Mucosa of stomach (tissue), 1 donor: ENCODE data around the gene MYL1.

ENCODE experiments used
- H3K27me3 ChIP-seq: one replicate; pipeline ENCODE4 v1.7.0; 2013; ENCODE audit warnings: mild to moderate bottlenecking, low read length; ENCODE audit not compliant: control insufficient read depth, insufficient read depth
- H3K36me3 ChIP-seq: one replicate; pipeline ENCODE4 v1.7.0; 2013; ENCODE audit warnings: low read length; ENCODE audit not compliant: control insufficient read depth, insufficient read depth
- H3K4me1 ChIP-seq: one replicate; pipeline ENCODE4 v1.7.0; 2013; ENCODE audit warnings: mild to moderate bottlenecking, low read length; ENCODE audit not compliant: control insufficient read depth, insufficient read depth
- H3K4me3 ChIP-seq: one replicate; pipeline ENCODE4 v1.7.0; 2013; ENCODE audit warnings: low read length
- H3K9ac ChIP-seq: one replicate; pipeline ENCODE4 v1.7.0; 2013; ENCODE audit warnings: mild to moderate bottlenecking, low read length, moderate library complexity
- H3K9me3 ChIP-seq: one replicate; pipeline ENCODE4 v1.7.0; 2013; ENCODE audit warnings: mild to moderate bottlenecking, low read length, moderate library complexity; ENCODE audit not compliant: control insufficient read depth
- donor health status: Pancreatic carcinoma.

MYL1 gene

GRCh38 chr2:210309548-210310233 is 5.3 kb downstream of the MYL1 start:
- Histone ChIP-seq H3K36me3 (no peaks in the 10 kb centered on the region), H3K9ac (no peak overlapping the region), H3K27me3 (no peaks in the 10 kb centered on the region), H3K9me3 (no peaks in the 10 kb centered on the region), H3K4me1 (no peaks in the 10 kb centered on the region), H3K4me3 (no peak overlapping the region)

DNA sequence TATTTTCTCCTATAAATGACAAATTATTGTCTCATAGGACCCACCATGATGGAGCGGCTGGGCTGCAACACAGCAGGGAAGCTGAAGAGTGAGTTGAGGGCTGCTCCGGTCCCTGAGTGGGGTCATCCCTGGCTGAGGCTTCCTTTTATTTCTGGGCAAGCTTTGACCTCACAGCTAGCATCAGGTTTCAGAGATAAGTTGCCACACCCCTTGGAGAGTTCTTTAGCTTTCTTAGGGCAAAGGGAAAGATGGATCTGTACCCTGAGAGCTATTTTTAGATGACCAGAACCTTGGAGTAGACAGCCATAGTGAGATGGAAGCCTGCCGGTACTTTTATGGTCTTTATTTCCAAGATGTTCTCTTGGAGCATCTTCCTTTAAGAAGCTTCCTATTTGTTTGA is 11.5 kb downstream of the MYL1 start:
- Histone ChIP-seq H3K9me3 (no peaks in the 10 kb centered on the region), H3K27me3 (no peaks in the 10 kb centered on the region), H3K9ac (no peak overlapping the region), H3K4me1 (no peaks in the 10 kb centered on the region), H3K4me3 (no peak overlapping the region), H3K36me3 (no peaks in the 10 kb centered on the region)

GRCh38 chr2:210302326-210302725 is 12.6 kb downstream of the MYL1 start:
- no peak overlapping the region for H3K4me3 ChIP-seq
- H3K27me3 ChIP-seq, result no peaks in the 10 kb centered on the region
- H3K9ac ChIP-seq, result no peak overlapping the region
- no peaks in the 10 kb centered on the region for H3K9me3 ChIP-seq
- H3K4me1 ChIP-seq, result no peaks in the 10 kb centered on the region
- no peaks in the 10 kb centered on the region for H3K36me3 ChIP-seq

DNA sequence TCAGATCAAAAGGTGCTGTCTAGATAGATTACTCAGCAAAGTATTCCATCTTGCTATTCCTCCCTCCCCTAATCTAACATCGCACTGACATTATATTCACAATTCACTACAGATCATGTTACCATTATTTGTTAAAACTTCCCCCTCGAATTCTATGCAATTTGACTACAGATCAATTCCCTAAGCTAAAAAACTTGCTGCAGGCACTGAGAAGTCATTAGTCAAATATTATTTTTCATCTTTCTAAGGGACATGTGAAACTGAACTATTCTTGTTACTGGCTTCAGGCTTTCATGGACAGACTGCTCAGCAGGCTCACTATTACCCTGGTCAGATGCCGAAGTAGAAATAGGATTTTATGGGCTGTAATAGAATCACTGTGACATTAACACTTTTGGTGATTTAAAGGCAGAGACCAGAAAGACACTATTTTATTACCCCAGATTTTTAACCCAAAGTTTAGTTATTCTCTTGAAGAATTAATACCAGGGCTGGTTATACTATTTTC is 15.1 kb downstream of the MYL1 start:
- Histone ChIP-seq H3K9ac (no peak overlapping the region), H3K36me3 (no peaks in the 10 kb centered on the region), H3K4me1 (no peaks in the 10 kb centered on the region), H3K27me3 (no peaks in the 10 kb centered on the region), H3K9me3 (no peaks in the 10 kb centered on the region), H3K4me3 (no peak overlapping the region)

GRCh38 chr2:210288408-210288807 is 26.6 kb downstream of the MYL1 start:
- Histone ChIP-seq H3K4me1 (no peaks in the 10 kb centered on the region), H3K9me3 (no peaks in the 10 kb centered on the region)

GRCh38 chr2:210287301-210287700 is 27.7 kb downstream of the MYL1 start:
- H3K9ac ChIP-seq, result no peak overlapping the region
- no peak overlapping the region for H3K4me3 ChIP-seq
- no peaks in the 10 kb centered on the region for H3K27me3 ChIP-seq
- no peaks in the 10 kb centered on the region for H3K9me3 ChIP-seq
- no peaks in the 10 kb centered on the region for H3K4me1 ChIP-seq
- H3K36me3 ChIP-seq, result no peaks in the 10 kb centered on the region

More at GRCh38 chr2:210288408-210288807, 26.6 kb downstream of the MYL1 start:
- H3K36me3 ChIP-seq, result no peaks in the 10 kb centered on the region
- H3K27me3 ChIP-seq, result no peaks in the 10 kb centered on the region
- H3K4me3 ChIP-seq, result no peak overlapping the region
- no peak overlapping the region for H3K9ac ChIP-seq

- H3K4me1 ChIP-seq, result no peaks in the 10 kb centered on the region
These were observed 28.8 kb downstream of the MYL1 start for GRCh38 chr2:210286123-210286680.

GRCh38 chr2:210277133-210277532 is 37.8 kb downstream of the MYL1 start:
- no peak overlapping the region for H3K9ac ChIP-seq

More at GRCh38 chr2:210286123-210286680, 28.8 kb downstream of the MYL1 start:
- H3K36me3 ChIP-seq, result no peaks in the 10 kb centered on the region
- H3K9ac ChIP-seq, result no peak overlapping the region
- H3K27me3 ChIP-seq, result no peaks in the 10 kb centered on the region
- H3K9me3 ChIP-seq, result no peaks in the 10 kb centered on the region
- H3K4me3 ChIP-seq, result no peak overlapping the region

DNA sequence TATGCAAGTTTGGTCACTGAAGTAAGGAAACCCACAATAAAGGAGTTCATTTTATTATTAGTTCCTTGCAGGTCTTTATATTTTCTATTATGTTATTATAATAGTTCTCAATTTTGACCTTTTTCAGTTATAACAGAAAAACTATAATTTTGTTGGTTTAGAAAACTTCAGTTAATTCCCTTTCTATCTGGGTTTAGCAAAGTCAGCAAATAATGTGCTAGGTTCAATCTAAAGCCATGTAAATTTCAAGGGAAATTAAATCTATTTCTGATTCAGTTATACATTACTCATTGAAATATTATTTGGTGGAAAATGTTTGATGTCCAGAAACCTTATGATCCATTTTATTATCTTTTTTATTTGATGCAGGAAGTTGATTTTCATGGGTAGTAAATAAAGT is 43.7 kb downstream of the MYL1 start:
- no peaks in the 10 kb centered on the region for H3K27me3 ChIP-seq
- no peaks in the 10 kb centered on the region for H3K4me1 ChIP-seq
- H3K4me3 ChIP-seq, result no peak overlapping the region
- no peaks in the 10 kb centered on the region for H3K9me3 ChIP-seq
- no peaks in the 10 kb centered on the region for H3K36me3 ChIP-seq
- no peak overlapping the region for H3K9ac ChIP-seq

More at GRCh38 chr2:210277133-210277532, 37.8 kb downstream of the MYL1 start:
- no peaks in the 10 kb centered on the region for H3K4me1 ChIP-seq
- no peak overlapping the region for H3K4me3 ChIP-seq
- no peaks in the 10 kb centered on the region for H3K9me3 ChIP-seq
- H3K36me3 ChIP-seq, result no peaks in the 10 kb centered on the region
- no peaks in the 10 kb centered on the region for H3K27me3 ChIP-seq

DNA sequence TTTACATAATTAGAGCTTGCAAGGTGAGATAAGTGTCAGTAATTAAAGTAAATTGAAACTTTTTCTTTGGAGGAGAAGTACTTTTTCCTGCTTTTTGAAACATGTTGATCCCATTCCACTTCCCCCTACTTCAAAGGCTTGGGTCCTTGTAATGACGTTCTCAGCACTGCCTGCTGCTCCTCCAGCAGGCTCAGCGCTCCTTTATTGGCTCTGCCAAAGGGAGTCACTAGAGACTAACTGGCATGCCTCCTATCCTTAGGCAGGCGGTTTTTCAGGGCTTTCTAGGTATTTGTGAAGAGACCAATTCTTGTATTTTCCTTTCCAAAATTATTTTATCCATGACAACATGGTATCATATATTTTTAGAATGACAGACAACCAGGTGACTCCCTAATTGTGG is 45.8 kb downstream of the MYL1 start:
- no peak overlapping the region for H3K9ac ChIP-seq
- no peaks in the 10 kb centered on the region for H3K27me3 ChIP-seq
- H3K4me3 ChIP-seq, result no peak overlapping the region

GRCh38 chr2:210268281-210268680 is 46.7 kb downstream of the MYL1 start:
- Histone ChIP-seq H3K9ac (no peak overlapping the region), H3K36me3 (no peaks in the 10 kb centered on the region), H3K4me1 (no peaks in the 10 kb centered on the region), H3K9me3 (no peaks in the 10 kb centered on the region), H3K27me3 (no peaks in the 10 kb centered on the region), H3K4me3 (no peak overlapping the region)

More for the DNA sequence above, 45.8 kb downstream of the MYL1 start:
- H3K4me1 ChIP-seq, result no peaks in the 10 kb centered on the region
- no peaks in the 10 kb centered on the region for H3K9me3 ChIP-seq
- H3K36me3 ChIP-seq, result no peaks in the 10 kb centered on the region

DNA sequence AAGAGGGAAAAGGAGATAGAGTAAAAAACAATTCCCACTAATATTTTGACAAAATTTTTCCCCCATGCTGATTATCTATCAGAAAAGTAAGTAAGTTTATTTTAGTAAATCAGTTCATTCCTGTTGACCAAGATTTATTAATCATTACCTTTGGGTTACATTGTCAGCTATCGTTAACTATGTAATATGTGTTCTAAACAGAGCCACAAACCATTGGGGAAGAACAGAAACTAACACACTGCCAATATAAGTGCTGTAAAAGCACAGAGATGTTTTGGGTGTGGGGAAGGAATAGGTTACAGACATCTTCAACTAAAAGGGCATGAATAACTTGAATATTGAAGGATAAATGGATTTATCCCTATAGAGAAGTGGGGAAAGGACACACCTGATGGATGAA is 47.3 kb downstream of the MYL1 start:
- Histone ChIP-seq H3K4me3 (no peak overlapping the region), H3K9me3 (no peaks in the 10 kb centered on the region), H3K36me3 (no peaks in the 10 kb centered on the region), H3K9ac (no peak overlapping the region), H3K4me1 (no peaks in the 10 kb centered on the region), H3K27me3 (no peaks in the 10 kb centered on the region)
